Adrenal gland (tissue), 5 donors: ENCODE measurements around the gene GABPA.
"Not testable (repeated sequence)": the region's sequence is repeated elsewhere in the genome, so short reads cannot be mapped to it uniquely, and the experiment has no call there.

Source experiments
- POLR2A ChIP-seq, 2 donors: fragments of 450-650 bp; IDR thresholded peaks; one replicate each; pipeline ENCODE4 v1.6.1; 2017; ENCODE audit warnings: antibody characterized with exemption in 2 of 2, mild to moderate bottlenecking in 2 of 2, moderate library complexity in 1 of 2
- TF ChIP-seq, protein P1 (sequence below), 6 experiments: fragments of 450-650 bp in 4 of 6; fragments of 200-600 bp in 2 of 6; sonication (generic) in 1 of 6; IDR thresholded peaks; 1 replicate in 5 of 6; 2 replicates in 1 of 6; pipeline versions ENCODE4 v1.5.1 to v1.8.0; 2016 to 2021; ENCODE audit warnings: antibody characterized with exemption in 6 of 6, mild to moderate bottlenecking in 2 of 6, moderate library complexity in 1 of 6
- donor health status: DM: no; HTN: no; CAD: no.

GRCh38 chr21:25714066-25714465, 20.7 kb upstream of the GABPA start:
- TF ChIP-seq, protein P1, sequence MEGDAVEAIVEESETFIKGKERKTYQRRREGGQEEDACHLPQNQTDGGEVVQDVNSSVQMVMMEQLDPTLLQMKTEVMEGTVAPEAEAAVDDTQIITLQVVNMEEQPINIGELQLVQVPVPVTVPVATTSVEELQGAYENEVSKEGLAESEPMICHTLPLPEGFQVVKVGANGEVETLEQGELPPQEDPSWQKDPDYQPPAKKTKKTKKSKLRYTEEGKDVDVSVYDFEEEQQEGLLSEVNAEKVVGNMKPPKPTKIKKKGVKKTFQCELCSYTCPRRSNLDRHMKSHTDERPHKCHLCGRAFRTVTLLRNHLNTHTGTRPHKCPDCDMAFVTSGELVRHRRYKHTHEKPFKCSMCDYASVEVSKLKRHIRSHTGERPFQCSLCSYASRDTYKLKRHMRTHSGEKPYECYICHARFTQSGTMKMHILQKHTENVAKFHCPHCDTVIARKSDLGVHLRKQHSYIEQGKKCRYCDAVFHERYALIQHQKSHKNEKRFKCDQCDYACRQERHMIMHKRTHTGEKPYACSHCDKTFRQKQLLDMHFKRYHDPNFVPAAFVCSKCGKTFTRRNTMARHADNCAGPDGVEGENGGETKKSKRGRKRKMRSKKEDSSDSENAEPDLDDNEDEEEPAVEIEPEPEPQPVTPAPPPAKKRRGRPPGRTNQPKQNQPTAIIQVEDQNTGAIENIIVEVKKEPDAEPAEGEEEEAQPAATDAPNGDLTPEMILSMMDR (IDR thresholded peaks at IDR 0.05) = not testable (repeated sequence)
- TF ChIP-seq POLR2A (IDR thresholded peaks at IDR 0.05) = not testable (repeated sequence)
